GM21717 (cell line): ENCODE data around the gene SYT11.

Experiments used
- ATAC-seq: cut with Tn5 transposase; IDR thresholded peaks from one replicate; pipeline ENCODE4 v1.9.1; 2021; ENCODE audit warnings: mild to moderate bottlenecking, moderate library complexity; ENCODE audit not compliant: unreplicated experiment

The SYT11 gene

DNA sequence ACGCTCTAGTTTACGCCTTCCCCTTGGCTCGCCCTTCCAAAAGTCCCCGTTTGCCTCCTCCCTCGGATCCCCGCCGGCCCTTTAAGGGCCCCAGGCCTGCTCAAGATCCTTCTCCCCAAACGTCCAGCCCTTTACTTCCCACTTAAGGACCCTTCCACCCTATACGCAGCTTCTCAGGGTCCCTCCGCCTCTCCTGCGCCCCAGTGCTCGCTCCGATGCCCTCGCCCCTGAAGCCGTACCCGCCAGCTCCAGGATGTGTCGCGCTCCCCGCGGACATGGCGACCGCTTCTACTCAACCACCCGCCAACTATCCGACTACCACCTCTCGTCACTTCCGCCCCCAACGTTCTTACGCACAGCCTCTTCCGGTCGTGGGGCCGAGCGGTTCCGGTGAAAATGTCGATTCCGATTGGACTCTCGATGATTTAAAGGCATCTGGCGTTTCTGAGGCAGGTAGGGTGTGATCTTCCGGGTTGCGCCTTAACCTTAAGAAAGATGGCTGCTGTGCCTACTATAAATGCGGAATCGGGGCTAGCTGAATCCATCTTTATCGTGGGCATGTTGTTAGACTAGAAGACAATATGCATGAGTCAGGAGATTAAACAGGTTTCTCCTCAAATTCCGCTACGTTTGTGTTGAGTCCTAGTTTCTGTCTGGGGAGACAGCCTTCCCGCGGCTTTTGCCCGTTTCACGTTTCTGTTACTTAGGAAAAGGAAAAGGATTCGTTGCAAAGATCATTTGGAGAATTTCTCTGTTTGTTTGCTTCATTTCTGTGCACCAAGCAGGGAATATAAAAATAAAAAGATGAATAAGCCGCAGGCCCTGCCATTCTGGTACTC, 74.9 kb downstream of the SYT11 start, which contains the start of gene KHDC4:
Gene KHDC4, minus strand, starts transcription at position 317 of the 839 bp plus-strand sequence. Its CDS starts 40 bp downstream, at position 277.
- ATAC-seq, result peak; percentile 82
